HG02840 (cell line): ENCODE results near the gene HELZ2.

Experiments
- ATAC-seq: cut with Tn5 transposase; IDR thresholded peaks from one replicate; pipeline ENCODE4 v1.9.1; 2021; ENCODE audit warnings: mild to moderate bottlenecking, moderate library complexity, moderate number of reproducible peaks; ENCODE audit not compliant: unreplicated experiment, low FRiP score

The HELZ2 gene

GRCh38 chr20:63529180-63529860 lies 44.7 kb downstream of the HELZ2 start:
- ATAC-seq: no peak

DNA sequence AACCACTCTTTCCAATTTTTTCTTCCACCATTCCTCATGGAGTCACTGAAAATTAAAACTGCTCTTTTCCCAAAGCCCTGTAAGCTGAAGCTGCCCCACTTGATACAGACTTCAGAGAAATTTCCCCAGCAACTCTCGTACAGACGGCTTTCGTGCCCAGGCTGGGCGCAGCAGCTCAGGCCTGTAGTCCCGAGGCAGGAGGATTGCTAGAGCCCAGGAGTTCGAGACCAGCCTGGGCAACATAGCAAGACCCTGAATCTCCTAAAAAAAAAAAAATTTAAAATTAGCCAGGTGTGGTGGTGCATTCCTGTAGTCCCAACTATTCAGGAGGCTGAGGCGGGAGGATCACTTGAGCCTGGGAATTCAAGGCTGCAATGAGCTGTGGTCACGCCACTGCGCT lies 46.9 kb downstream of the HELZ2 start:
- no peak for ATAC-seq

DNA sequence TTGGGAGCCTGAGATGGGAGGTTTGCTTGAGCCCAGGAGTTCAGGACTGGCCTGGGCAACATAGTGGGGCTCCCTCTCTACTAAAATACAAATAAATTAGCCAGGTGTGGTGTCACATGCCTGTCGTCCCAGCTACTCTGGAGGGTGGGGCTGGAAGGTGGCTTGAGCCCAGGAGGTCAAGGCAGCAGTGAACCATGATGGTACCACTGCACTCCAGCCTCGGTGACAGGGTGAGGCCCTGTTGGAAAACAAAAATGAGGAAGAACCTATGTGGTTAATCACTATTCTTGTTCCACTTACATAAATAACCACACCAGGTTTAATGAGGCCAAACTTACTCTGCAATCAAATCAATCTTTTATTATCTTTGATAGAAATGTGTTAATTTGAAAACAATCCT lies 48.1 kb downstream of the HELZ2 start:
- ATAC-seq: no peak

DNA sequence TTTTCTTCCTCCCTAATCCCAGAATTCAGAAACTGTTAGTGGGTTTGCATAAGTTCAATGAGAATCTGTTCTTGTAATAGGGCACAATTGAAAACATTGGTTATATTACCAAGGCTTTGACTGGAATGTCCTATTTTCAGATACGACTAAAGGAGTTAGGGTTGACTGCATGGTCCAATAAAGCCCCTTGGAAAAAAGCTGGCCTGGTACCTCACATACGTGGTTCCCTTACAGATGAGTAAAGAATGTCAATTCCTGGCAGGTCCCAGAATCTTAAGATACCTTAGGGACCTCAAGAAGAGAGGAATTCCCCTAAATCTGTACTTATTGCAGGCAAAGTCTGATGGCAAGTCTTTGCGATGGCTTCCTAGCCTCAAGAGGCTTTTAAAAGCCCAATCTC lies 48.9 kb downstream of the HELZ2 start:
- no peak for ATAC-seq
